ENCODE results near the gene PROP1. TPM values are rescaled to one million over a fixed set of nuclear protein-coding genes. Genes with fewer than 3 reads are reported as not detected.
"Not testable (repeated sequence)": the region's sequence is repeated elsewhere in the genome, so short reads cannot be mapped to it uniquely, and the experiment has no call there.

The PROP1 gene
- total RNA-seq, 3 donors from 2014 or later (not counting 1 experiment from before 2014, with no cell fraction given) = not detected

- H3K27me3 Mint-ChIP-seq (ENCODE audit: low read depth in 2 of 2) = peaks cover 0 to 3% of the 10 kb centered on the region in 2 donors
- no peaks in the 10 kb centered on the region for H3K9me3 Mint-ChIP-seq
- TF ChIP-seq, protein P1, sequence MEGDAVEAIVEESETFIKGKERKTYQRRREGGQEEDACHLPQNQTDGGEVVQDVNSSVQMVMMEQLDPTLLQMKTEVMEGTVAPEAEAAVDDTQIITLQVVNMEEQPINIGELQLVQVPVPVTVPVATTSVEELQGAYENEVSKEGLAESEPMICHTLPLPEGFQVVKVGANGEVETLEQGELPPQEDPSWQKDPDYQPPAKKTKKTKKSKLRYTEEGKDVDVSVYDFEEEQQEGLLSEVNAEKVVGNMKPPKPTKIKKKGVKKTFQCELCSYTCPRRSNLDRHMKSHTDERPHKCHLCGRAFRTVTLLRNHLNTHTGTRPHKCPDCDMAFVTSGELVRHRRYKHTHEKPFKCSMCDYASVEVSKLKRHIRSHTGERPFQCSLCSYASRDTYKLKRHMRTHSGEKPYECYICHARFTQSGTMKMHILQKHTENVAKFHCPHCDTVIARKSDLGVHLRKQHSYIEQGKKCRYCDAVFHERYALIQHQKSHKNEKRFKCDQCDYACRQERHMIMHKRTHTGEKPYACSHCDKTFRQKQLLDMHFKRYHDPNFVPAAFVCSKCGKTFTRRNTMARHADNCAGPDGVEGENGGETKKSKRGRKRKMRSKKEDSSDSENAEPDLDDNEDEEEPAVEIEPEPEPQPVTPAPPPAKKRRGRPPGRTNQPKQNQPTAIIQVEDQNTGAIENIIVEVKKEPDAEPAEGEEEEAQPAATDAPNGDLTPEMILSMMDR (IDR thresholded peaks at IDR 0.05) = no peak
These were observed 22.9 kb downstream of the PROP1 start for GRCh38 chr5:177973066-177973635.

DNA sequence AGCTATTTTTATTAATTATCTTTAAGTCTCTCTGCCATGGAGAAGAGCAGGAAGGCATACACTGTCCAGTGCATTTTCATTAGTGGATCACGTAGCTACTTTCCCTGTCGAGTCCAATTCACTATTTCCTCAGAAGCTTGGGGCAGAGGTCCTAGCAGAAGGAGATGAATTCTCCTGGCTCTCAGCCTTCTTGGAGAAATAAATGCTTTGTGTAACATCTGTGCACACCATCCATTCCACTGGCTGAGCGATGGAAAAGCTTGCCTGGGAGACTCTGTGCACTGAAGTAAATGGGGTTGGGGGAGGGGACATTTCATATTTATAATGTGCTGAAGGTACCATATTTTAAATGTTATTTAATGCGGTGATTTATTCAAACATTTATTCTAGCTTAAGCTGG, 23.4 kb downstream of the PROP1 start:
- Mint-ChIP-seq H3K36me3 (no peaks in the 10 kb centered on the region), H3K27ac (no peak overlapping the region), H3K4me3 (no peak overlapping the region), H3K27me3 (ENCODE audit: low read depth in 2 of 2) (peaks cover 0 to 3% of the 10 kb centered on the region in 2 donors), H3K4me1 (no peaks in the 10 kb centered on the region), H3K9me3 (no peaks in the 10 kb centered on the region)
- Histone ChIP-seq H3K4me1 (ENCODE audit: control insufficient read depth, insufficient read depth, low read length) (no peaks in the 10 kb centered on the region), H3K4me3 (ENCODE audit: low read length) (no peak overlapping the region), H3K27ac (ENCODE audit: low read length) (no peak overlapping the region), H3K9me3 (ENCODE audit: control insufficient read depth, insufficient read depth, low read length) (no peaks in the 10 kb centered on the region), H3K36me3 (ENCODE audit: control insufficient read depth, insufficient read depth, low read length) (no peaks in the 10 kb centered on the region), H3K27me3 (ENCODE audit: control insufficient read depth, insufficient read depth, low read length) (no peaks in the 10 kb centered on the region)
- TF ChIP-seq, protein P1 (IDR thresholded peaks at IDR 0.05) = no peak
- intact Hi-C loops (cut with micrococcal nuclease) = no loop called here
- 94% methylated on average over 3 of the region's 4 CpGs for WGBS (ENCODE audit: insufficient coverage)
- DNase-seq = no peak
- no peak for ATAC-seq

More at GRCh38 chr5:177973066-177973635, 22.9 kb downstream of the PROP1 start:
- Mint-ChIP-seq H3K36me3 (no peaks in the 10 kb centered on the region), H3K4me1 (no peaks in the 10 kb centered on the region), H3K27ac (no peak overlapping the region), H3K4me3 (no peak overlapping the region)
- ATAC-seq (no peak), DNase-seq (no peak)
- H3K4me3 ChIP-seq (ENCODE audit: low read length) = no peak overlapping the region
- H3K36me3 ChIP-seq (ENCODE audit: control insufficient read depth, insufficient read depth, low read length) = no peaks in the 10 kb centered on the region
- intact Hi-C loops (cut with micrococcal nuclease) = no loop called here
- no peaks in the 10 kb centered on the region for H3K9me3 ChIP-seq (ENCODE audit: control insufficient read depth, insufficient read depth, low read length)
- no peak overlapping the region for H3K27ac ChIP-seq (ENCODE audit: low read length)
- no peaks in the 10 kb centered on the region for H3K4me1 ChIP-seq (ENCODE audit: control insufficient read depth, insufficient read depth, low read length)
- WGBS (ENCODE audit: insufficient coverage) = 86% methylated on average over 5 of the region's 5 CpGs
- no peaks in the 10 kb centered on the region for H3K27me3 ChIP-seq (ENCODE audit: control insufficient read depth, insufficient read depth, low read length)

DNA sequence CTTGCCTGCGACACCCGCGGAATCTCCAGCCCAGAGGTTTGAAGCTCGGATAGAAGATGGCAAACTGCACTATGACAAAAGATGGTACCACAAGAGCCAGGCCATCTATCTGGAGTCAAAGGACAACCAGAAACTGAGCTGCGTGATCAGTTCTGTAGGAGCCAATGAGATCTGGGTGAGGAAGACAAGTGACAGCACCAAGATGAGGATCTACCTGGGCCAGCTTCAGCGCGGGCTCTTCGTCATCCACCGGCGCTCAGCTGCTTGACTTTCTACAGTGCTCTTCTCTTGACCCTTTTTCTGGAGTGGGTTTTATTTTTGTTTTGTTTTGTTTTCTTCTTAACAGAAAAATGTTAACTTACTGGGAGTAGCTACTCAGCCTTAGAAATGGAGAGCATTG, 24.0 kb downstream of the PROP1 start:
- ATAC-seq; H3K4me1 ChIP-seq (ENCODE audit: control insufficient read depth, insufficient read depth, low read length); H3K36me3 ChIP-seq (ENCODE audit: control insufficient read depth, insufficient read depth, low read length); H3K36me3 Mint-ChIP-seq; H3K4me3 Mint-ChIP-seq; H3K27me3 ChIP-seq (ENCODE audit: control insufficient read depth, insufficient read depth, low read length); H3K4me3 ChIP-seq (ENCODE audit: low read length); H3K4me1 Mint-ChIP-seq; H3K9me3 ChIP-seq (ENCODE audit: control insufficient read depth, insufficient read depth, low read length); intact Hi-C loops (cut with micrococcal nuclease); DNase-seq; H3K9me3 Mint-ChIP-seq; H3K27ac Mint-ChIP-seq; H3K27ac ChIP-seq (ENCODE audit: low read length); H3K27me3 Mint-ChIP-seq (ENCODE audit: low read depth in 2 of 2): not testable (repeated sequence)
- 98% methylated on average over 10 of the region's 10 CpGs for WGBS (ENCODE audit: insufficient coverage)

DNA sequence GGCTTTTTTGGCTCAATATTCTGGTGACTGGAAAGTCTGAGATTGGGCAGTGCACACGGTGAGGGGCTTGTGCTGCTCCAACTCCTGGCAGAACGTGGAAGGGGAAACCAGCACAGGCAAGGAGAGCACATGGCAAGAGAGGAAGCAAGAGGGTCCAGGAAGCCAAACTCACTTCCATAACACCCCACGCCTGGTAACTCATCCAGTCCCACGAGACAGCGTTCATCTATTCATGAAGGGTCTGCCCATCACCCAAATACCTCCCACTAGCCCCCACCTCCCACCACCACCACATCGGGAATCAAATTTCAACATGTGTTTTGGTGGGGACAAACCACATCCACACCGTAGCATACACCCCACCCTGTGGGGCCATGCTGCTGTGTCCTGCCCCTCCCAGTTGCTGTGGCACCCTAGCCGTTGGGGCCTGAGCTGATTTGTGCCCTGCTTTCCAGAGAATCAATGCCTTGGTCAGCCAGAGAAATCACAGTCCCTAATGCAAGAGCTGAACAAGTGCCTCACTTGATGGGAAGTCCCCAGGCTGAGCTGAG, 27.3 kb downstream of the PROP1 start:
- Histone ChIP-seq H3K36me3 (ENCODE audit: control insufficient read depth, insufficient read depth, low read length) (no peaks in the 10 kb centered on the region), H3K9me3 (ENCODE audit: control insufficient read depth, insufficient read depth, low read length) (no peaks in the 10 kb centered on the region), H3K4me3 (ENCODE audit: low read length) (no peak overlapping the region), H3K27ac (ENCODE audit: low read length) (no peak overlapping the region), H3K27me3 (ENCODE audit: control insufficient read depth, insufficient read depth, low read length) (no peaks in the 10 kb centered on the region), H3K4me1 (ENCODE audit: control insufficient read depth, insufficient read depth, low read length) (no peaks in the 10 kb centered on the region)
- ATAC-seq (no peak), DNase-seq (no peak)
- H3K4me3 Mint-ChIP-seq = no peak overlapping the region
- H3K27ac Mint-ChIP-seq = no peak overlapping the region
- H3K9me3 Mint-ChIP-seq = no peaks in the 10 kb centered on the region
- peaks cover 0 to 3% of the 10 kb centered on the region in 2 donors for H3K27me3 Mint-ChIP-seq (ENCODE audit: low read depth in 2 of 2)
- intact Hi-C loops (cut with micrococcal nuclease) = no loop called here
- H3K36me3 Mint-ChIP-seq = no peaks in the 10 kb centered on the region
- 79% methylated on average over 8 of the region's 8 CpGs for WGBS (ENCODE audit: insufficient coverage)
- TF ChIP-seq, protein P1 (IDR thresholded peaks at IDR 0.05) = no peak
- no peaks in the 10 kb centered on the region for H3K4me1 Mint-ChIP-seq
